ENCODE data around the gene MT1X.
"Not testable (repeated sequence)": the region's sequence is repeated elsewhere in the genome, so short reads cannot be mapped to it uniquely, and the experiment has no call there.

Gene MT1X

GRCh38 chr16:56670620-56670934 is 11.7 kb upstream of the MT1X start:
- Histone ChIP-seq H3K79me2 (ENCODE audit: insufficient read depth, low read length) (no peaks in the 10 kb centered on the region), H3K36me3 (ENCODE audit: insufficient read depth, low read length) (no peaks in the 10 kb centered on the region), H3F3A (ENCODE audit: low read depth) (no peaks in the 10 kb centered on the region), H3K9me3 (ENCODE audit: insufficient read depth, low read depth, low read length) (no peaks in the 10 kb centered on the region), H3K9ac (ENCODE audit: low read depth, low read length, poor library complexity, severe bottlenecking) (no peak overlapping the region), H2AFZ (ENCODE audit: low read length) (no peak overlapping the region), H3K9me2 (replicated peaks; ENCODE audit: low read depth, low read length) (no peaks in the 10 kb centered on the region), H3K4me2 (ENCODE audit: low read depth, low read length, poor library complexity, severe bottlenecking) (no peak overlapping the region), H3K27me3 (ENCODE audit: insufficient read depth, low read length, poor library complexity, severe bottlenecking) (no peaks in the 10 kb centered on the region), H4K20me1 (ENCODE audit: insufficient read depth, low read length, poor library complexity, severe bottlenecking) (no peaks in the 10 kb centered on the region), H3K4me1 (ENCODE audit: insufficient read depth, low read length, poor library complexity, severe bottlenecking) (no peaks in the 10 kb centered on the region), H3K4me3 (ENCODE audit: low read length, poor library complexity, severe bottlenecking) (no peak overlapping the region)
- TF ChIP-seq EZH2phosphoT487 (IDR thresholded peaks at IDR 0.05; ENCODE audit: borderline replicate concordance) (no peak), CTCF (conservative IDR thresholded peaks at IDR 0.05; ENCODE audit: low read length) (no peak)

- H3K9me3 ChIP-seq (ENCODE audit: insufficient read depth, low read depth, low read length); H3K27me3 ChIP-seq (ENCODE audit: insufficient read depth, low read length, poor library complexity, severe bottlenecking); H3K4me3 ChIP-seq (ENCODE audit: low read length, poor library complexity, severe bottlenecking); H3F3A ChIP-seq (ENCODE audit: low read depth); H3K79me2 ChIP-seq (ENCODE audit: insufficient read depth, low read length); H3K4me2 ChIP-seq (ENCODE audit: low read depth, low read length, poor library complexity, severe bottlenecking); H3K36me3 ChIP-seq (ENCODE audit: insufficient read depth, low read length); H4K20me1 ChIP-seq (ENCODE audit: insufficient read depth, low read length, poor library complexity, severe bottlenecking); H2AFZ ChIP-seq (ENCODE audit: low read length); H3K9me2 ChIP-seq (replicated peaks; ENCODE audit: low read depth, low read length); H3K4me1 ChIP-seq (ENCODE audit: insufficient read depth, low read length, poor library complexity, severe bottlenecking); H3K9ac ChIP-seq (ENCODE audit: low read depth, low read length, poor library complexity, severe bottlenecking): not testable (repeated sequence)
Observed at GRCh38 chr16:56671691-56672090, 10.6 kb upstream of the MT1X start.

GRCh38 chr16:56672171-56672570 is 10.1 kb upstream of the MT1X start:
- not testable (repeated sequence) for H3K27me3 ChIP-seq (ENCODE audit: insufficient read depth, low read length, poor library complexity, severe bottlenecking); H3F3A ChIP-seq (ENCODE audit: low read depth); H3K9ac ChIP-seq (ENCODE audit: low read depth, low read length, poor library complexity, severe bottlenecking); H3K4me3 ChIP-seq (ENCODE audit: low read length, poor library complexity, severe bottlenecking); H3K9me3 ChIP-seq (ENCODE audit: insufficient read depth, low read depth, low read length); H3K4me2 ChIP-seq (ENCODE audit: low read depth, low read length, poor library complexity, severe bottlenecking); H4K20me1 ChIP-seq (ENCODE audit: insufficient read depth, low read length, poor library complexity, severe bottlenecking); H3K79me2 ChIP-seq (ENCODE audit: insufficient read depth, low read length); H3K9me2 ChIP-seq (replicated peaks; ENCODE audit: low read depth, low read length); H2AFZ ChIP-seq (ENCODE audit: low read length); H3K4me1 ChIP-seq (ENCODE audit: insufficient read depth, low read length, poor library complexity, severe bottlenecking); H3K36me3 ChIP-seq (ENCODE audit: insufficient read depth, low read length)

GRCh38 chr16:56672761-56673536 is 9.3 kb upstream of the MT1X start:
- Histone ChIP-seq H3F3A (ENCODE audit: low read depth) (no peaks in the 10 kb centered on the region), H4K20me1 (ENCODE audit: insufficient read depth, low read length, poor library complexity, severe bottlenecking) (no peaks in the 10 kb centered on the region), H3K27me3 (ENCODE audit: insufficient read depth, low read length, poor library complexity, severe bottlenecking) (no peaks in the 10 kb centered on the region), H3K79me2 (ENCODE audit: insufficient read depth, low read length) (no peaks in the 10 kb centered on the region), H3K9me3 (ENCODE audit: insufficient read depth, low read depth, low read length) (no peaks in the 10 kb centered on the region), H3K4me2 (ENCODE audit: low read depth, low read length, poor library complexity, severe bottlenecking) (no peak overlapping the region), H3K4me3 (ENCODE audit: low read length, poor library complexity, severe bottlenecking) (no peak overlapping the region), H3K4me1 (ENCODE audit: insufficient read depth, low read length, poor library complexity, severe bottlenecking) (no peaks in the 10 kb centered on the region), H3K36me3 (ENCODE audit: insufficient read depth, low read length) (no peaks in the 10 kb centered on the region), H2AFZ (ENCODE audit: low read length) (no peak overlapping the region), H3K9ac (ENCODE audit: low read depth, low read length, poor library complexity, severe bottlenecking) (no peak overlapping the region), H3K9me2 (replicated peaks; ENCODE audit: low read depth, low read length) (no peaks in the 10 kb centered on the region)
- TF ChIP-seq CTCF (conservative IDR thresholded peaks at IDR 0.05; ENCODE audit: low read length) (no peak), EZH2phosphoT487 (IDR thresholded peaks at IDR 0.05; ENCODE audit: borderline replicate concordance) (no peak)
